ENCODE results near the gene ANKFY1. TPM values are rescaled to one million over a fixed set of nuclear protein-coding genes. Genes with fewer than 3 reads are reported as not detected.
A peak's percentile ranks its signal among the peaks of the same experiment; 100 is the strongest.
"Not testable (repeated sequence)": the region's sequence is repeated elsewhere in the genome, so short reads cannot be mapped to it uniquely, and the experiment has no call there.

Gene ANKFY1
- total RNA-seq, 2 donors from 2014 or later, result 17.9 to 40.5 TPM

GRCh38 chr17:4261452-4261851, 2.3 kb downstream of the ANKFY1 start:
- Histone ChIP-seq H3K27ac (no peak overlapping the region), H3K9me3 (no peaks in the 10 kb centered on the region), H3K36me3 (replicated peaks in 1 of 2; ENCODE audit: insufficient read depth in 1 of 2, low read depth in 2 of 2) (no peaks in the 10 kb centered on the region), H3K4me1 (peaks cover 22% of the 10 kb centered on the region), H3K27me3 (no peaks in the 10 kb centered on the region), H3K4me3 (no peak overlapping the region)
- TF ChIP-seq POLR2A (IDR thresholded peaks at IDR 0.05) (no peak), CTCF (IDR thresholded peaks at IDR 0.05) (no peak)
- WGBS, 2 donors, result 93 to 98% methylated on average over 8 of the region's 8 CpGs
- ATAC-seq, result no peak
- intact Hi-C loops (cut with DNase I), result no loop called here
- no peak for DNase-seq

GRCh38 chr17:4258867-4259266, 4.9 kb downstream of the ANKFY1 start:
- H3K27me3 ChIP-seq, result no peaks in the 10 kb centered on the region
- WGBS, 2 donors, result 82 to 99% methylated on average over 3 of the region's 3 CpGs
- H3K27ac ChIP-seq, result no peak overlapping the region
- intact Hi-C loops (cut with DNase I), result no loop called here
- no peaks in the 10 kb centered on the region for H3K9me3 ChIP-seq
- no peak overlapping the region for H3K4me3 ChIP-seq
- DNase-seq (no peak), ATAC-seq (no peak)
- H3K4me1 ChIP-seq, result peaks cover 14% of the 10 kb centered on the region
- H3K36me3 ChIP-seq (replicated peaks in 1 of 2; ENCODE audit: insufficient read depth in 1 of 2, low read depth in 2 of 2), result no peaks in the 10 kb centered on the region
- TF ChIP-seq CTCF (IDR thresholded peaks at IDR 0.05) (no peak), POLR2A (IDR thresholded peaks at IDR 0.05) (no peak)

- 84 to 92% methylated on average over 2 of the region's 2 CpGs for WGBS, 2 donors
- no peaks in the 10 kb centered on the region for H3K9me3 ChIP-seq
- ATAC-seq, result no peak
- H3K4me3 ChIP-seq, result peak overlapping the region in 1 of 2 donors; percentile 7
- TF ChIP-seq CTCF (IDR thresholded peaks at IDR 0.05) (no peak), POLR2A (IDR thresholded peaks at IDR 0.05) (no peak)
- H3K27me3 ChIP-seq, result no peaks in the 10 kb centered on the region
- intact Hi-C loops (cut with DNase I), result no loop called here
- no peak for DNase-seq
- no peaks in the 10 kb centered on the region for H3K36me3 ChIP-seq (replicated peaks in 1 of 2; ENCODE audit: insufficient read depth in 1 of 2, low read depth in 2 of 2)
- no peak overlapping the region for H3K27ac ChIP-seq
- H3K4me1 ChIP-seq, result peaks cover 3% of the 10 kb centered on the region
These were observed 6.8 kb downstream of the ANKFY1 start for GRCh38 chr17:4256952-4257351.

- H3K9me3 ChIP-seq; H3K4me3 ChIP-seq; intact Hi-C loops (cut with DNase I); H3K27me3 ChIP-seq; H3K27ac ChIP-seq; H3K4me1 ChIP-seq; ATAC-seq; DNase-seq; H3K36me3 ChIP-seq (replicated peaks in 1 of 2; ENCODE audit: insufficient read depth in 1 of 2, low read depth in 2 of 2): not testable (repeated sequence)
- WGBS, 2 donors, result 92 to 94% methylated on average over 6 of the region's 6 CpGs
These were observed 8.5 kb downstream of the ANKFY1 start for GRCh38 chr17:4255271-4255670.

- Histone ChIP-seq H3K27ac (no peak overlapping the region), H3K27me3 (no peaks in the 10 kb centered on the region), H3K9me3 (no peaks in the 10 kb centered on the region), H3K4me3 (no peak overlapping the region), H3K4me1 (peaks cover 31% of the 10 kb centered on the region), H3K36me3 (replicated peaks in 1 of 2; ENCODE audit: insufficient read depth in 1 of 2, low read depth in 2 of 2) (no peaks in the 10 kb centered on the region)
- DNase-seq, result no peak
- no peak for ATAC-seq
- WGBS, 2 donors, result 81 to 84% methylated on average over 2 of the region's 2 CpGs
- TF ChIP-seq POLR2A (IDR thresholded peaks at IDR 0.05) (no peak), CTCF (IDR thresholded peaks at IDR 0.05) (no peak)
- intact Hi-C loops (cut with DNase I), result no loop called here
These were observed 12.9 kb downstream of the ANKFY1 start for GRCh38 chr17:4250887-4251286.

Measured in body of pancreas (tissue), 4 donors.